ENCODE results near the gene GTF2H2C.
"Not testable (repeated sequence)": the region's sequence is repeated elsewhere in the genome, so short reads cannot be mapped to it uniquely, and the experiment has no call there.

GTF2H2C gene

GRCh38 chr5:69568072-69568471, 8.1 kb downstream of the GTF2H2C start:
- DNase-seq, result not testable (repeated sequence)

GRCh38 chr5:69583356-69583755, 23.4 kb downstream of the GTF2H2C start:
- DNase-seq, result not testable (repeated sequence)

GRCh38 chr5:69596114-69596840, 36.3 kb downstream of the GTF2H2C start:
- DNase-seq, result not testable (repeated sequence)

GRCh38 chr5:69601947-69602346, 42.0 kb downstream of the GTF2H2C start:
- not testable (repeated sequence) for DNase-seq

GRCh38 chr5:69606839-69607238, 46.8 kb downstream of the GTF2H2C start:
- DNase-seq, result not testable (repeated sequence)

- DNase-seq, result not testable (repeated sequence)
These were observed 47.8 kb downstream of the GTF2H2C start for GRCh38 chr5:69607750-69608149.

GRCh38 chr5:69608861-69609496, 49.0 kb downstream of the GTF2H2C start:
- not testable (repeated sequence) for DNase-seq

- DNase-seq, result not testable (repeated sequence)
These were observed 54.9 kb downstream of the GTF2H2C start for GRCh38 chr5:69614843-69615242.

- not testable (repeated sequence) for DNase-seq
These were observed 71.9 kb downstream of the GTF2H2C start for GRCh38 chr5:69631879-69632278.

Data from NCI-H1092 treated with DMSO at 0.1 percent for 48 hours (cell line).